Thymus (tissue), 11 donors: ENCODE measurements around the gene CCDC149. TPM values are rescaled to one million over a fixed set of nuclear protein-coding genes. Genes with fewer than 3 reads are reported as not detected.

Experiments
- DNase-seq, 9 donors: peaks; one replicate each; pipeline ENCODE4 v3.0.0-alpha.2; 2013; ENCODE audit warnings: low spot score in 9 of 9, low read depth in 6 of 9, missing footprints in 1 of 9
- H3K27ac ChIP-seq, 2 donors: one replicate each; pipeline ENCODE4 v1.5.1; 2013; ENCODE audit warnings: control low read depth in 1 of 2, low read depth in 1 of 2, low read length in 1 of 2, mild to moderate bottlenecking in 1 of 2, moderate library complexity in 1 of 2
- H3K27me3 ChIP-seq, 2 donors: one replicate each; pipeline ENCODE4 v1.5.1; 2013; ENCODE audit warnings: low read length in 1 of 2; ENCODE audit not compliant: control insufficient read depth in 2 of 2, insufficient read depth in 1 of 2
- H3K36me3 ChIP-seq, 2 donors: one replicate each; pipeline ENCODE4 v1.5.1; 2013; ENCODE audit warnings: low read length in 1 of 2, mild to moderate bottlenecking in 1 of 2, moderate library complexity in 1 of 2; ENCODE audit not compliant: control insufficient read depth in 2 of 2, insufficient read depth in 2 of 2
- H3K4me1 ChIP-seq, 2 donors: one replicate each; pipeline ENCODE4 v1.5.1; 2013; ENCODE audit warnings: low read length in 2 of 2; ENCODE audit not compliant: control insufficient read depth in 2 of 2, insufficient read depth in 2 of 2
- H3K4me3 ChIP-seq, 2 donors: one replicate each; pipeline ENCODE4 v1.5.1; 2013; ENCODE audit warnings: low read length in 2 of 2, control low read depth in 1 of 2, mild to moderate bottlenecking in 1 of 2
- H3K9me3 ChIP-seq, 2 donors: one replicate each; pipeline ENCODE4 v1.5.1; 2013; ENCODE audit warnings: low read length in 1 of 2, mild to moderate bottlenecking in 1 of 2; ENCODE audit not compliant: control insufficient read depth in 2 of 2, insufficient read depth in 1 of 2
- WGBS: extraction: QIAGEN DNeasy Blood & Tissue Kit; methylation state at CpG from one replicate; pipeline ENCODE4 v1.1.7; 2013; 5-methylcytosine and 5-hydroxymethylcytosine counted together
- polyA plus RNA-seq: library from polyadenylated mRNA; stranded (reverse); fragments of 200-250 nt; gene quantifications from one replicate; pipeline ENCODE4 v1.2.3, GENCODE V29; 2013
- total RNA-seq: library from RNA; stranded (reverse); fragments of 120-200 nt; gene quantifications from one replicate; pipeline ENCODE4 v1.2.4, GENCODE V29; 2013
- donor health status: healthy.

The CCDC149 gene
- total and polyA plus RNA-seq, 2 donors = 1.5 to 6.2 TPM

DNA sequence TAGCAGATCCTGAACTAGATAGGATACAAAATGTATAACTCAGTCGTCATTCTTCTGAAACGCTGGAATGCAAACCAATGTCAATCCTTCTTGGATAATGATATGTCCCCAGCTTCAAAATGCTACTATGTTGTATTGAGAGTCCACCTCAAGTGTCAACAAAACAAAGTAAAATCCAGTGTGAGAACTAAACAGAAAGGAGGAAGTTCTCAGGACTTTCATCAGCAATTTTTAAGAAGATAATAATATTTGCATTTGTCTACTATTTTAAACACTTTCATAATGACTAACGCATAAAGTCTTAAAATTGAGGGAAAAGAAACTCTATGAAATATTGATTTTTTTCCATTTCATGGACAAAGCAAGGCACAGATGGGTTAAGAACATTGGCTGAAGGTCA is 81.2 kb downstream of the CCDC149 start:
- Histone ChIP-seq H3K4me1 (no peaks in the 10 kb centered on the region), H3K27me3 (no peaks in the 10 kb centered on the region), H3K36me3 (no peaks in the 10 kb centered on the region), H3K27ac (no peak overlapping the region), H3K9me3 (no peaks in the 10 kb centered on the region), H3K4me3 (no peak overlapping the region)
- 95% methylated on average over 3 of the region's 3 CpGs for WGBS
- no peak for DNase-seq

DNA sequence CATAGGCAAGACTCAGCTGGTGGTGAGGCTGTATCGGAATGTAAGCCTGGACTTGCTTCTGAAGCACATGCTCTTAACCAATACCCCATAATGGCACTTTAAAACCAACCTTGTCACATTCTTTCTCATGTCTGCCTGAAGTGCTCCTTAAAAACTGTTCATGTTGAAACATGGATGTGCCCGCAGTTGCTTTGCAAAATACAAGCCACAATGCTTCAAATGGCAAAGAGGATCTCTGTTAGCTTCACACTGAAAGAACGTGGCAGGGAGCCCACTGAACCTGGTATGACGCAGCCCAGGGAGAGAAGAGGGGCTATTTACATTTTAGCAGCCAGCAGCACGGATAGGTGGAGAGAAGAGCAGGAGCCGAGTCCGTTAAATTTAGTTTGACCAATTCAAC is 88.1 kb downstream of the CCDC149 start:
- DNase-seq = no peak
- 91% methylated on average over 7 of the region's 7 CpGs for WGBS
- no peaks in the 10 kb centered on the region for H3K27me3 ChIP-seq
- H3K27ac ChIP-seq = no peak overlapping the region
- no peaks in the 10 kb centered on the region for H3K4me1 ChIP-seq
- H3K4me3 ChIP-seq = no peak overlapping the region
- no peaks in the 10 kb centered on the region for H3K9me3 ChIP-seq
- no peaks in the 10 kb centered on the region for H3K36me3 ChIP-seq

DNA sequence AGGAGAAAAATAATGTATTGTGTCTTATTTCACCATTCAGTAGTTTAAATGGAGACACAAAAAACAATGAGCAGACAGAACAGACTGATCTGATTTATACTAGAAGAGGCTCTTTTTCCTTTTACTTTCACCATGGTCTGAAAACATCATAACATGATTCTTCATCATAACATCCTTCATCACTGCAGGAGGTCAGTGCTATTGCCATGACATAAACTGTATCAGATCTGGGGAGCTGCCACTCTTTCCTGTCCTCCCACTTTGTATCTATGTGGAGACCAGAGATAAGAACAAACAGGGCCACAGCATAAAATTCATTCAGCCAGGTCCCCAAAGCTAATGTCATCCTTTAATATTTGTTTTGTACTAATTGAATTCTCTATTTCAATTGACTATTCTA is 92.3 kb downstream of the CCDC149 start:
- H3K36me3 ChIP-seq = no peaks in the 10 kb centered on the region
- H3K27ac ChIP-seq = no peak overlapping the region
- no peak overlapping the region for H3K4me3 ChIP-seq

DNA sequence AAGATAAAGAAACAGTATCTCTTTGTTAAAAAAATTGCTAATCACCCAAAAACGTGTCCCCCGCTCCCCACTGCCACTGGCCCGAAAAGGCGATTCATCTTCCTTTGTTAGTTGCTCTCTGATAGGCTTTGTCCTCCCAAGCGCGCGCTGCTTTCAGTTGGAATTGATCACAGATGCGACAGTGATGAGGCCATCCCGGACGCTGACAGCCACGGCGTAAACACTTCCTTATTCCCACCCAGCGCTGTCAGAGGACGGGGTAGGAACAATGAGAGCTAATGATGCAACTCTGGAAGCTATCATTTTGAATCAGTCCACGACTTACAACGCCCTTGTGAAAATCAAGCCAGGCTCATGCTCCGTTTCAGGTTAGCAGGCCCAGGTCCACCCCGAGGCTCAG is 96.0 kb downstream of the CCDC149 start:
- no peaks in the 10 kb centered on the region for H3K27me3 ChIP-seq
- DNase-seq = no peak
- no peaks in the 10 kb centered on the region for H3K36me3 ChIP-seq
- 93% methylated on average over 18 of the region's 18 CpGs for WGBS
- H3K4me1 ChIP-seq = no peaks in the 10 kb centered on the region
- no peak overlapping the region for H3K27ac ChIP-seq
- no peaks in the 10 kb centered on the region for H3K9me3 ChIP-seq
- H3K4me3 ChIP-seq = no peak overlapping the region

More for the DNA sequence above, 92.3 kb downstream of the CCDC149 start:
- DNase-seq = no peak
- no peaks in the 10 kb centered on the region for H3K9me3 ChIP-seq
- no peaks in the 10 kb centered on the region for H3K4me1 ChIP-seq
- no peaks in the 10 kb centered on the region for H3K27me3 ChIP-seq

DNA sequence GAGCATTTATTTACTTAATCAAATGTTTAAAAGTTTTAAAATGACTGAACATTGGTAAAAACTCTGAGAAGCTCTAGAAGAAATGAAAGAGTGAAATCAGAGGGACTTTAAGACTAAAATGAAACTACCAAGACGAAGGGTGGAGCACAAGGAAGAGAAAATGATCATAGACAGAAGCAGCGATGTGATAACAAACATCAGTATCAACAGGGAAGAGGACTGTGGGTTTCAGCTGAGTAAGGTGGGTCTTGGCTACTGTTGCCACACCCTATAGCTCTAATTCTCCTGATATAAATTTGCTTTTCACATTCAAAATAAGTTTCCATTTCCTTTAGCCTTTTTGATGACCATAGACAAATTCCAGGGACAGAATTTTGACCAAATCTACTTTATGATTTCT is 99.1 kb downstream of the CCDC149 start:
- Histone ChIP-seq H3K27me3 (no peaks in the 10 kb centered on the region), H3K4me1 (no peaks in the 10 kb centered on the region), H3K4me3 (no peak overlapping the region), H3K36me3 (no peaks in the 10 kb centered on the region), H3K27ac (no peak overlapping the region), H3K9me3 (no peaks in the 10 kb centered on the region)
- 92% methylated on average over 2 of the region's 2 CpGs for WGBS
- DNase-seq = no peak

DNA sequence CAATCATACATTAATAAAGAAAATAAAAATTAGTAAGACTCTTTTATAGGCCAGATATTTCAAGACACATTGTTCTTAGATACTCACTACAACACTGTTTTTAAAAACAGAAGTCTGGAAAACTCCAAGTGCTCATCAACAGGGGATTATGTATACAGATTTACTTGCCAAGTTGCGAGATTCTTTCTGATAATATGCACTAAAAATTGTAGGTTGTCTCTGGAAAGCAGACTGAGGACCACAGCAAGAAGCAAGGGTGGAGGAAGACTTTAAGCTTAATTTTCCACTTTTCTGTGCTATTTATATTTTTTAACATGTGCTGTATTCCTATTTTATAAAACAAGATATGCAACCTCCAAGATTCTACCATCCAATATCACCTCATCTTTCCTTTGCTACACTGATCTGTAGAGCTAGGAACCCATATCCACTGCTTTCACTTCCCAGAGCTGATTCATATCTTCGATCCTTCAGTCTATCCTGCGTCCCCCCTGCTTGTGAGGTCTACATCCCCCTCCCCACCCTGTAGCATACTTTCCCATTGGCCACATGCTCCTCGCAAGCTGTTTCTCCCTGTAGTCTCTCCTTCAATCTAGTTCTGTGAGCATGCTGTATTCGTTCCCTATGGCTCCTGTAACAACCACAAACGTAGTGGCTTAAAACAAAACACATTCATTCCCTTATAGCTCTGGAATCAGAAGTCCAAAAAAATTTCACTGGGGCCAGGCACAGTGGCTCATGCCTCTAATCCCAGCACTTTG is 101.8 kb downstream of the CCDC149 start:
- H3K36me3 ChIP-seq = no peaks in the 10 kb centered on the region
- 94% methylated on average over 6 of the region's 6 CpGs for WGBS
- H3K27me3 ChIP-seq = no peaks in the 10 kb centered on the region
- H3K9me3 ChIP-seq = no peaks in the 10 kb centered on the region
- no peak overlapping the region for H3K4me3 ChIP-seq
- no peak for DNase-seq
- no peaks in the 10 kb centered on the region for H3K4me1 ChIP-seq
- no peak overlapping the region for H3K27ac ChIP-seq

DNA sequence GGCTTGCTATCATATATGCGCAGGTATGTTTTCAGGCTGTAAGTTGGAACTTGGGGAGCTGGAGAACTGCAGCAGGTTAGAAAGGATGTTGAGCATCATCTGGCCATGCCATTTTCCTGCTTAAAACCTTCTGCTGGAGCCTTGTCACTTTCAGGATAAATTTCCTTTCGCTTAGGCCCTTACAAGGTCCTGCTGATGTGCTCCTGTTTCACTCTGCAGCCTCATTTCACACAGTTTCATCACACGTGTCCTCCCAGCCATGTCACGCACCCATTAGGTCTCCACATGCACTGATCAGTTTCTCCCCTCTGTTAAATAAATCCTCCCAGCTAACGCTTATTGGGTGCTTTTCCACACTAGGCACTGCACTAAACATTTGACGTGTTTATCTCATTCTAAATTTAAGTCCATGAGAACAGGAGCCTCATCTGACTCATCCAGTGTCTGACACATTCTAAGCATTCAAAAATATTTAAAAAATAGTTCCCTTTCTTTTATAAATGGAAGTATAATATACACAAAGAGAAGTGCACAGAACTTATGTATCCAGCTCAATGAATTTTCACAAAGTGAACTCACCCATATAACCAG is 102.9 kb downstream of the CCDC149 start:
- H3K27ac ChIP-seq = no peak overlapping the region
- peaks cover 0 to 4% of the 10 kb centered on the region in 2 donors for H3K4me1 ChIP-seq
- H3K4me3 ChIP-seq = no peak overlapping the region
- no peaks in the 10 kb centered on the region for H3K36me3 ChIP-seq
- no peak for DNase-seq
- H3K27me3 ChIP-seq = no peaks in the 10 kb centered on the region
- H3K9me3 ChIP-seq = no peaks in the 10 kb centered on the region
- 97% methylated on average over 6 of the region's 6 CpGs for WGBS

DNA sequence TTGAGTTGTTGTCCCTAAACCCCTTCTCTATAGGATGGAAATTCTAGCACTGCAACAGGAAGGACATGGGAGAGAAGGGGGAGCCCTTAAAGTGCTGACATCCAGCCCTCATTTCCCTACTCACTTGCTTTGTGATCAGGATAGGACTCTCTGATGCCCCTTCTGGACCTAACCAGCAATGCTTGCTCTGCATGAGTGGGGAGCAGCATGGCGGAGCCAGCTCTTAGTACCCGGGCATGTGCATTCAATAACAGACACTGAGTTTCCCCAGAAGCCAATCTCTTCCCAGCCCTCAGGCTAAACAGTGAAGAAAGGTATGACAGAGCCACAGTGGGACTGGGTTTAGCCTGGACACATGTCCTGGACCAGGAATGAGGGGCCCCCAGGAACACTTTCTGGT is 103.5 kb downstream of the CCDC149 start:
- 96% methylated on average over 2 of the region's 2 CpGs for WGBS
- no peaks in the 10 kb centered on the region for H3K9me3 ChIP-seq
- no peak for DNase-seq
- no peak overlapping the region for H3K27ac ChIP-seq
- no peak overlapping the region for H3K4me3 ChIP-seq
- no peaks in the 10 kb centered on the region for H3K36me3 ChIP-seq
- peaks cover 0 to 7% of the 10 kb centered on the region in 2 donors for H3K4me1 ChIP-seq
- H3K27me3 ChIP-seq = no peaks in the 10 kb centered on the region

DNA sequence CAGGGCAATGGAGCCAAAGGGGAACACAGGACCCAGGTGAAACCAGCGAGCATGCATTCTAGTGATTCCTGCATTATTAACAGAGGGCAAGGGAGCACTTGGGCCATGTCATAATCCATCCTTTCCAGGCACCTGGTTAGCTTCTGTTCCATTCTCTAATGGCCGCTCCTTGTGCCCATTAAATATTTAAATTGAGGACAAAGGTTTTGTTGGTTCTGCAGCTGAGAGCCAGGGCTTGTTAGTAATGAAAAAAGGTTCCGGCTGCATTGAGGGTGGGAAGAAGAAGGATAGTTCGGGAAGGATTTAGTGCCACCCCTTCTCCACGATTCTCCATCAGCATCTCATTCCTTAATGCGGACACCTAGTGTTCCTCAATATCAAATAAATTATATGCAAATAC is 103.9 kb downstream of the CCDC149 start:
- H3K4me3 ChIP-seq = no peak overlapping the region
- WGBS = 98% methylated on average over 6 of the region's 6 CpGs
- H3K36me3 ChIP-seq = no peaks in the 10 kb centered on the region
- H3K27me3 ChIP-seq = no peaks in the 10 kb centered on the region
- no peaks in the 10 kb centered on the region for H3K9me3 ChIP-seq
- no peak overlapping the region for H3K27ac ChIP-seq
- DNase-seq = no peak
- H3K4me1 ChIP-seq = peaks cover 0 to 7% of the 10 kb centered on the region in 2 donors
